Smooth muscle cell (in vitro differentiated cells): Measurements from ENCODE around the gene LRRC32. TPM values are rescaled to one million over a fixed set of nuclear protein-coding genes. Genes with fewer than 3 reads are reported as not detected.
A peak's percentile ranks its signal among the peaks of the same experiment; 100 is the strongest.

Experiments used
- DNase-seq: peaks from one replicate; lab custom pipeline; 2025; ENCODE audit not compliant: unreplicated experiment; lab: John Stamatoyannopoulos, UW
- H2AFZ ChIP-seq: fragments of 200-600 bp; sonication (generic); 2 replicates; pipeline ENCODE4 v1.6.0; 2016; ENCODE audit warnings: antibody characterized with exemption, low read depth, mild to moderate bottlenecking
- H3F3A ChIP-seq: fragments of 200-600 bp; sonication (generic); 2 replicates; pipeline ENCODE4 v1.6.0; 2017; ENCODE audit warnings: antibody characterized with exemption, low read depth
- H3K27ac ChIP-seq: fragments of 200-600 bp; sonication (generic); 2 replicates; pipeline ENCODE4 v1.5.1; 2016; ENCODE audit warnings: low read depth, mild to moderate bottlenecking
- H3K27me3 ChIP-seq: fragments of 200-600 bp; sonication (generic); 2 replicates; pipeline ENCODE4 v1.6.1; 2016; ENCODE audit warnings: low read depth, mild to moderate bottlenecking
- H3K36me3 ChIP-seq: fragments of 200-600 bp; sonication (generic); 2 replicates; pipeline ENCODE4 v1.5.1; 2016; ENCODE audit warnings: low read depth
- H3K4me1 ChIP-seq: fragments of 200-600 bp; sonication (generic); 2 replicates; pipeline ENCODE4 v1.5.1; 2016; ENCODE audit warnings: low read depth
- H3K4me2 ChIP-seq: fragments of 200-600 bp; sonication (generic); 2 replicates; pipeline ENCODE4 v1.6.0; 2016; ENCODE audit warnings: mild to moderate bottlenecking
- H3K4me3 ChIP-seq: fragments of 200-600 bp; sonication (generic); 2 replicates; pipeline ENCODE4 v1.5.1; 2016; ENCODE audit warnings: mild to moderate bottlenecking
- H3K79me2 ChIP-seq: fragments of 200-600 bp; sonication (generic); 2 replicates; pipeline ENCODE4 v1.6.0; 2016; ENCODE audit warnings: low read depth, mild to moderate bottlenecking
- H3K9ac ChIP-seq: fragments of 200-600 bp; sonication (generic); 2 replicates; pipeline ENCODE4 v1.6.0; 2016; ENCODE audit warnings: low read depth
- H3K9me3 ChIP-seq: fragments of 200-600 bp; sonication (generic); replicated peaks from 2 replicates; pipeline ENCODE4 v1.5.1; 2016; ENCODE audit warnings: low read depth
- H4K20me1 ChIP-seq: fragments of 200-600 bp; sonication (generic); 2 replicates; pipeline ENCODE4 v1.6.0; 2016; ENCODE audit warnings: low read depth
- CTCF ChIP-seq: fragments of 200-600 bp; sonication (generic); IDR thresholded peaks from 2 replicates; pipeline ENCODE4 v1.5.1; 2017; ENCODE audit warnings: borderline replicate concordance, mild to moderate bottlenecking, antibody characterized with exemption; ENCODE audit not compliant: insufficient read depth, poor library complexity, severe bottlenecking
- WGBS: methylation state at CpG from one replicate; pipeline ENCODE4 v1.1.7; 2016; ENCODE audit warnings: low lambda C conversion rate; 5-methylcytosine and 5-hydroxymethylcytosine counted together
- polyA plus RNA-seq: library from polyadenylated mRNA; unstranded; fragments of >200 nt; fragmentation: Nextera tagmentation; extraction: Ambion mirVana; gene quantifications from 2 replicates; pipeline ENCODE4 v1.2.1, GENCODE V29; 2016
- total RNA-seq: library from RNA; depleted of rRNA; stranded (reverse); fragments of >200 nt; gene quantifications from 2 replicates; pipeline ENCODE4 v1.2.3, GENCODE V29; 2014

The LRRC32 gene
- total and polyA plus RNA-seq, 2 experiments from 2014 or later: 171 to 444 TPM

GRCh38 chr11:76693806-76694205 lies 23.3 kb upstream of the LRRC32 start:
- H3K79me2 ChIP-seq: no peaks in the 10 kb centered on the region
- no peak for TF ChIP-seq CTCF
- H3K27me3 ChIP-seq: no peaks in the 10 kb centered on the region
- H3K36me3 ChIP-seq: no peaks in the 10 kb centered on the region
- no peak overlapping the region for H3K9ac ChIP-seq
- no peak for DNase-seq
- no peaks in the 10 kb centered on the region for H4K20me1 ChIP-seq
- no peak overlapping the region for H3K4me3 ChIP-seq
- H3K4me1 ChIP-seq: peaks cover 5% of the 10 kb centered on the region
- no peaks in the 10 kb centered on the region for H3K9me3 ChIP-seq
- H3K4me2 ChIP-seq: no peak overlapping the region
- peaks cover 5% of the 10 kb centered on the region for H3F3A ChIP-seq
- H3K27ac ChIP-seq: peak overlapping the region; percentile 60
- no peak overlapping the region for H2AFZ ChIP-seq

- no peaks in the 10 kb centered on the region for H3K9me3 ChIP-seq
- H3K79me2 ChIP-seq: no peaks in the 10 kb centered on the region
- no peaks in the 10 kb centered on the region for H3K36me3 ChIP-seq
- WGBS: 92% methylated on average over 7 of the region's 7 CpGs
- no peak overlapping the region for H3K4me3 ChIP-seq
- H3K27me3 ChIP-seq: no peaks in the 10 kb centered on the region
- H3K4me1 ChIP-seq: no peaks in the 10 kb centered on the region
- H3K4me2 ChIP-seq: no peak overlapping the region
- no peak overlapping the region for H3K9ac ChIP-seq
- H4K20me1 ChIP-seq: no peaks in the 10 kb centered on the region
- no peaks in the 10 kb centered on the region for H3F3A ChIP-seq
- no peak for DNase-seq
- H2AFZ ChIP-seq: no peak overlapping the region
- H3K27ac ChIP-seq: no peak overlapping the region
- no peak for TF ChIP-seq CTCF
Observed at GRCh38 chr11:76692956-76693355, 22.4 kb upstream of the LRRC32 start.

GRCh38 chr11:76691655-76692054 lies 21.1 kb upstream of the LRRC32 start:
- Histone ChIP-seq H3K27ac (peak overlapping the region; percentile 81), H2AFZ (no peak overlapping the region), H4K20me1 (no peaks in the 10 kb centered on the region), H3K4me3 (no peak overlapping the region), H3K36me3 (no peaks in the 10 kb centered on the region), H3F3A (no peaks in the 10 kb centered on the region), H3K27me3 (no peaks in the 10 kb centered on the region), H3K4me1 (no peaks in the 10 kb centered on the region), H3K9me3 (no peaks in the 10 kb centered on the region), H3K4me2 (no peak overlapping the region), H3K79me2 (no peaks in the 10 kb centered on the region), H3K9ac (peak overlapping the region; percentile 59)
- TF ChIP-seq CTCF: no peak
- WGBS: 74% methylated on average over 1 of the region's 1 CpG
- DNase-seq: no peak

GRCh38 chr11:76690736-76691135 lies 20.2 kb upstream of the LRRC32 start:
- Histone ChIP-seq H3K4me1 (no peaks in the 10 kb centered on the region), H3K4me3 (no peak overlapping the region), H3K27ac (peak overlapping the region; percentile 81), H3K36me3 (no peaks in the 10 kb centered on the region), H3K9me3 (no peaks in the 10 kb centered on the region), H3K9ac (peak overlapping the region; percentile 60), H3K4me2 (peak overlapping the region; percentile 29), H4K20me1 (no peaks in the 10 kb centered on the region), H3F3A (no peaks in the 10 kb centered on the region), H2AFZ (no peak overlapping the region), H3K27me3 (no peaks in the 10 kb centered on the region), H3K79me2 (no peaks in the 10 kb centered on the region)
- no peak for TF ChIP-seq CTCF
- 61% methylated on average over 3 of the region's 3 CpGs for WGBS
- DNase-seq: no peak
